Keratinocyte (primary cell): ENCODE data around the gene GRAMD1C. TPM values are rescaled to one million over a fixed set of nuclear protein-coding genes. Genes with fewer than 3 reads are reported as not detected.

Experiments
- DNase-seq: peaks from one replicate; pipeline ENCODE4 v3.0.0-alpha.2; 2011; ENCODE audit warnings: low read depth, missing footprints, low spot score
- FAIRE-seq: peaks from 2 replicates; lab custom pipeline; 2011; peaks lifted over from hg19 to GRCh38; lab: Jason Lieb, UNC
- H2AFZ ChIP-seq: 2 replicates; pipeline ENCODE4 v1.6.0; 2012; ENCODE audit warnings: low read length, control low read depth, inconsistent platforms; ENCODE audit not compliant: control insufficient read depth
- H3K27ac ChIP-seq: 2 replicates; pipeline ENCODE4 v1.5.1; 2011; ENCODE audit warnings: low read length; ENCODE audit not compliant: control insufficient read depth, insufficient read depth
- H3K27me3 ChIP-seq: 3 replicates; pipeline ENCODE4 v1.6.0; 2011; ENCODE audit warnings: low read length; ENCODE audit not compliant: control insufficient read depth, insufficient read depth; ENCODE audit errors: extremely low read depth
- H3K36me3 ChIP-seq, 2 experiments: 2 replicates in 1 of 2; 3 replicates in 1 of 2; pipeline ENCODE4 v1.5.1; 2011; ENCODE audit warnings: low read length in 2 of 2, mild to moderate bottlenecking in 1 of 2; ENCODE audit not compliant: control insufficient read depth in 2 of 2, insufficient read depth in 2 of 2; ENCODE audit errors: extremely low read depth in 1 of 2
- H3K4me1 ChIP-seq: 3 replicates; pipeline ENCODE4 v1.5.1; 2011; ENCODE audit warnings: low read length; ENCODE audit not compliant: control insufficient read depth, insufficient read depth; ENCODE audit errors: extremely low read depth
- H3K4me2 ChIP-seq: 3 replicates; pipeline ENCODE4 v1.6.0; 2011; ENCODE audit warnings: low read depth, low read length; ENCODE audit not compliant: control insufficient read depth, insufficient read depth; ENCODE audit errors: extremely low read depth
- H3K4me3 ChIP-seq, 3 experiments: fragments of 200-600 bp in 1 of 3; sonication (generic) in 1 of 3; 2 replicates in 2 of 3; 3 replicates in 1 of 3; pipeline ENCODE4 v1.5.1; 2011 to 2016; ENCODE audit warnings: low read length in 3 of 3, mild to moderate bottlenecking in 3 of 3, control low read depth in 2 of 3, inconsistent platforms in 1 of 3, low read depth in 1 of 3, mixed read lengths in 1 of 3, mixed run types in 1 of 3, moderate library complexity in 1 of 3; ENCODE audit not compliant: control insufficient read depth in 2 of 3, insufficient read depth in 2 of 3; ENCODE audit errors: extremely low read depth in 1 of 3
- H3K79me2 ChIP-seq: 2 replicates; pipeline ENCODE4 v1.6.0; 2012; ENCODE audit warnings: low read length; ENCODE audit not compliant: control insufficient read depth, insufficient read depth
- H3K9ac ChIP-seq: 3 replicates; pipeline ENCODE4 v1.6.0; 2011; ENCODE audit warnings: low read length; ENCODE audit not compliant: control insufficient read depth, insufficient read depth; ENCODE audit errors: extremely low read depth
- H3K9me1 ChIP-seq: 3 replicates; pipeline ENCODE4 v1.6.0; 2011; ENCODE audit warnings: low read length; ENCODE audit not compliant: control insufficient read depth, insufficient read depth; ENCODE audit errors: extremely low read depth
- H3K9me3 ChIP-seq: 2 replicates; pipeline ENCODE4 v1.5.1; 2012; ENCODE audit warnings: low read depth, low read length; ENCODE audit not compliant: control insufficient read depth
- H4K20me1 ChIP-seq: 3 replicates; pipeline ENCODE4 v1.6.0; 2011; ENCODE audit warnings: low read length; ENCODE audit not compliant: control insufficient read depth, insufficient read depth; ENCODE audit errors: extremely low read depth
- EZH2 ChIP-seq: IDR thresholded peaks from one replicate; pipeline ENCODE4 v1.6.1; 2012; ENCODE audit warnings: inconsistent platforms, mild to moderate bottlenecking, low read length, moderate library complexity
- dilution Hi-C: fragments of 300-500 bp; cut with MboI; formaldehyde crosslinking; loops from one replicate; pipeline ENCODE4 v1.7.0; 2020; ENCODE audit warnings: low sequenced_read_pairs; ENCODE audit not compliant: extremely low pct_ligation_motif_present
- polyA plus RNA-seq, 5 experiments: library from polyadenylated mRNA; depleted of rRNA in 3 of 5; stranded (reverse) in 3 of 5; stranded (forward) in 1 of 5; unstranded in 1 of 5; fragments of >200 nt; gene quantifications; 1 replicate in 1 of 5; 2 replicates in 3 of 5; 3 replicates in 1 of 5; pipeline versions ENCODE4 v1.2.1 to v1.2.3, GENCODE V29; 2011 to 2012; ENCODE audit warnings: missing spikeins in 2 of 5, low read depth in 1 of 5, low replicate concordance in 1 of 5
- TF ChIP-seq, protein P1 (sequence below), 3 experiments: IDR thresholded peaks in 1 of 3; conservative IDR thresholded peaks in 1 of 3; optimal IDR thresholded peaks in 1 of 3; 2 replicates in 2 of 3; 3 replicates in 1 of 3; pipeline versions ENCODE3 to v1.5.1; 2011; ENCODE audit warnings: low read length in 3 of 3, mild to moderate bottlenecking in 3 of 3, moderate library complexity in 2 of 3, control low read depth in 1 of 3, inconsistent platforms in 1 of 3; ENCODE audit not compliant: insufficient read depth in 2 of 3; ENCODE audit errors: extremely low read depth in 1 of 3

GRAMD1C gene
- polyA plus RNA-seq, 1 donor (not counting 4 experiments of a cell fraction or from before 2014, with no cell fraction given) = 2.7 TPM

DNA sequence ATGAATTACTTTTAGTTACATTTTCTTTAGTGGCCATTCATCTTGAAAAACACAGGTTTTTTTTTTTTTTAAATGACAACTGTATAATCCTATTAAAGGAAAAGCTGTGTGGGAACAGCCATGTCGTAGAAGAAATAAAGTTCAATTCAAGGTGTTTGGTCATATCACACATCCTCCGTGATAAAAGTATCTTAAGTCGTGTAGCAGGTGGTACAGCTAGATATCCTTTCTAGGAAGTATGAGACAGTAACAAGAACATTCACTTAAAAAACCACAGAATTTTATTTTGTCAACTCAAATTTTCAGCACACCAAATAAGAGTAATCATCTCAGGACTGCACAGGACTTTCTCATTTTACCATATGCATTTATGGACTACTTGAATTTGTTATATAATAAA, 125.3 kb downstream of the GRAMD1C start:
- no peaks in the 10 kb centered on the region for H3K36me3 ChIP-seq
- FAIRE-seq = no peak
- H3K27me3 ChIP-seq = no peaks in the 10 kb centered on the region
- dilution Hi-C loops = no loop called here
- no peaks in the 10 kb centered on the region for H3K79me2 ChIP-seq
- no peak overlapping the region for H2AFZ ChIP-seq
- H3K4me2 ChIP-seq = no peak overlapping the region
- H3K9me3 ChIP-seq = no peaks in the 10 kb centered on the region
- H3K9ac ChIP-seq = no peak overlapping the region
- no peaks in the 10 kb centered on the region for H3K9me1 ChIP-seq
- DNase-seq = no peak
- no peak overlapping the region for H3K4me3 ChIP-seq
- no peaks in the 10 kb centered on the region for H4K20me1 ChIP-seq
- no peak for TF ChIP-seq EZH2
- TF ChIP-seq, protein P1, sequence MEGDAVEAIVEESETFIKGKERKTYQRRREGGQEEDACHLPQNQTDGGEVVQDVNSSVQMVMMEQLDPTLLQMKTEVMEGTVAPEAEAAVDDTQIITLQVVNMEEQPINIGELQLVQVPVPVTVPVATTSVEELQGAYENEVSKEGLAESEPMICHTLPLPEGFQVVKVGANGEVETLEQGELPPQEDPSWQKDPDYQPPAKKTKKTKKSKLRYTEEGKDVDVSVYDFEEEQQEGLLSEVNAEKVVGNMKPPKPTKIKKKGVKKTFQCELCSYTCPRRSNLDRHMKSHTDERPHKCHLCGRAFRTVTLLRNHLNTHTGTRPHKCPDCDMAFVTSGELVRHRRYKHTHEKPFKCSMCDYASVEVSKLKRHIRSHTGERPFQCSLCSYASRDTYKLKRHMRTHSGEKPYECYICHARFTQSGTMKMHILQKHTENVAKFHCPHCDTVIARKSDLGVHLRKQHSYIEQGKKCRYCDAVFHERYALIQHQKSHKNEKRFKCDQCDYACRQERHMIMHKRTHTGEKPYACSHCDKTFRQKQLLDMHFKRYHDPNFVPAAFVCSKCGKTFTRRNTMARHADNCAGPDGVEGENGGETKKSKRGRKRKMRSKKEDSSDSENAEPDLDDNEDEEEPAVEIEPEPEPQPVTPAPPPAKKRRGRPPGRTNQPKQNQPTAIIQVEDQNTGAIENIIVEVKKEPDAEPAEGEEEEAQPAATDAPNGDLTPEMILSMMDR (optimal IDR thresholded peaks at IDR 0.05 in 1 of 3, IDR thresholded peaks at IDR 0.05 in 1 of 3, conservative IDR thresholded peaks at IDR 0.05 in 1 of 3; ENCODE audit: extremely low read depth in 1 of 3, insufficient read depth in 2 of 3, low read length in 3 of 3) = no peak
- H3K4me1 ChIP-seq = no peaks in the 10 kb centered on the region
- H3K27ac ChIP-seq = no peak overlapping the region

DNA sequence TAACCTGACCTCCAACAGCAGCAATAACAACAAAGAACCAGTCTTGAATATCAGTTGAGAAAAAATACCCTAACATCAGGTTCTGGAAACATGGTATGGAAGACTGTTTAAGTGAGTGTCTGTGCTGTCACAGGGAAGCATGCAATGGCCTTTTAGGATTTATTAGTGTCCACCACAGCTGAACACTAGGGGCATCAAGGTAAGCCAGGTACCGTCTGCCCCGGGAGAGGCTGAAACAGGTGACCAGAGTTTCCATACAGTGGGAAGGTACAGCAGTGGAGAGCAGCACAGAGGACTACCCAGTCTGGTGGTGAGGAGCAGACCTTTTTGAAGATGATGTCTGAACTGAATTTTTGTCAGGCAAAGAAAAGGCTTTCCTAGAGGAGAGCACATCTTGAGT, 127.6 kb downstream of the GRAMD1C start:
- dilution Hi-C loops = no loop called here

More for the DNA sequence above, 127.6 kb downstream of the GRAMD1C start:
- Histone ChIP-seq H3K4me1 (no peaks in the 10 kb centered on the region), H3K27ac (no peak overlapping the region), H3K4me3 (no peak overlapping the region), H3K4me2 (no peak overlapping the region), H4K20me1 (no peaks in the 10 kb centered on the region), H3K79me2 (no peaks in the 10 kb centered on the region), H2AFZ (no peak overlapping the region), H3K36me3 (no peaks in the 10 kb centered on the region), H3K9ac (no peak overlapping the region), H3K9me3 (no peaks in the 10 kb centered on the region), H3K27me3 (no peaks in the 10 kb centered on the region), H3K9me1 (no peaks in the 10 kb centered on the region)
- DNase-seq (no peak), FAIRE-seq (no peak)
- TF ChIP-seq, protein P1 (optimal IDR thresholded peaks at IDR 0.05 in 1 of 3, IDR thresholded peaks at IDR 0.05 in 1 of 3, conservative IDR thresholded peaks at IDR 0.05 in 1 of 3; ENCODE audit: extremely low read depth in 1 of 3, insufficient read depth in 2 of 3, low read length in 3 of 3) = no peak
- no peak for TF ChIP-seq EZH2
